PC-3 (cell line): ENCODE results near the gene PPP2R5E. TPM values are rescaled to one million over a fixed set of nuclear protein-coding genes. Genes with fewer than 3 reads are reported as not detected.

Experiments
- ATAC-seq: fragments of 200-7000 bp; cut with Tn5 transposase; 2 replicates; pipeline ENCODE4 v1.9.1; 2020; ENCODE audit warnings: mild to moderate bottlenecking, moderate library complexity
- BruUV-seq: library from RNA; stranded (reverse); fragments of 400-500 nt; replicated peaks from 2 replicates; lab custom pipeline; 2021; lab: Mats Ljungman, UMichigan
- CTCF ChIA-PET: fragments of 300-600 bp; sonication (Branson Sonifier 250); formaldehyde crosslinking; loops from one replicate; lab custom pipeline; 2022; ENCODE audit warnings: antibody characterized with exemption; lab: Charles Lee
- POLR2A ChIA-PET: fragments of 300-600 bp; sonication (Branson Sonifier 250); formaldehyde crosslinking; loops from one replicate; lab custom pipeline; 2022; ENCODE audit warnings: antibody characterized with exemption; ENCODE audit not compliant: unreplicated experiment; lab: Charles Lee
- DNase-seq: peaks from one replicate; pipeline ENCODE4 v3.0.0-alpha.2; 2015
- H2AFZ ChIP-seq: fragments of 300-600 bp; sonication (generic); 2 replicates; pipeline ENCODE4 v1.6.0; 2016; ENCODE audit warnings: antibody characterized with exemption, low read length
- H3F3A ChIP-seq: fragments of 300-600 bp; sonication (generic); one replicate; pipeline ENCODE4 v1.6.0; 2017; ENCODE audit warnings: antibody characterized with exemption, low read length, control low read depth, mild to moderate bottlenecking; ENCODE audit not compliant: unreplicated experiment
- H3K27ac ChIP-seq: fragments of 300-600 bp; sonication (generic); 2 replicates; pipeline ENCODE4 v1.5.1; 2016; ENCODE audit warnings: mild to moderate bottlenecking, low read length
- H3K27me3 ChIP-seq: fragments of 300-600 bp; sonication (generic); 2 replicates; pipeline ENCODE4 v1.6.1; 2016; ENCODE audit warnings: low read length, mixed read lengths
- H3K36me3 ChIP-seq: fragments of 300-600 bp; sonication (generic); 2 replicates; pipeline ENCODE4 v1.6.1; 2016; ENCODE audit warnings: low read depth, mixed run types, low read length, mixed read lengths
- H3K4me1 ChIP-seq: fragments of 300-600 bp; sonication (generic); 2 replicates; pipeline ENCODE4 v1.5.1; 2016; ENCODE audit warnings: low read length; ENCODE audit not compliant: insufficient read depth
- H3K4me2 ChIP-seq: fragments of 300-600 bp; sonication (generic); 2 replicates; pipeline ENCODE4 v1.6.0; 2016; ENCODE audit warnings: low read length
- H3K4me3 ChIP-seq: fragments of 300-600 bp; sonication (generic); 2 replicates; pipeline ENCODE4 v1.5.1; 2016; ENCODE audit warnings: mild to moderate bottlenecking, low read length, mixed read lengths
- H3K79me2 ChIP-seq: fragments of 300-600 bp; sonication (generic); 2 replicates; pipeline ENCODE4 v1.6.1; 2017; ENCODE audit warnings: low read length, mixed read lengths
- H3K9ac ChIP-seq: fragments of 300-600 bp; sonication (generic); 2 replicates; pipeline ENCODE4 v1.6.0; 2016; ENCODE audit warnings: mild to moderate bottlenecking, low read length
- H3K9me2 ChIP-seq: fragments of 300-600 bp; sonication (generic); replicated peaks from 2 replicates; pipeline ENCODE4 v1.6.1; 2016; ENCODE audit warnings: mixed run types, low read length, mixed read lengths
- H3K9me3 ChIP-seq: fragments of 300-600 bp; sonication (generic); 2 replicates; pipeline ENCODE4 v1.6.1; 2016; ENCODE audit warnings: low read length, mixed read lengths
- H4K20me1 ChIP-seq: fragments of 300-600 bp; sonication (generic); 2 replicates; pipeline ENCODE4 v1.6.1; 2016; ENCODE audit warnings: low read length, mixed read lengths
- CTCF ChIP-seq: fragments of 300-600 bp; sonication (generic); conservative IDR thresholded peaks from 2 replicates; pipeline ENCODE4 v1.5.1; 2017; ENCODE audit warnings: antibody characterized with exemption, low read depth, mild to moderate bottlenecking, low read length
- EZH2 ChIP-seq: fragments of 300-600 bp; sonication (generic); IDR thresholded peaks from one replicate; pipeline ENCODE4 v1.6.1; 2017; ENCODE audit warnings: antibody characterized with exemption, mild to moderate bottlenecking, low read length; ENCODE audit not compliant: unreplicated experiment
- EZH2phosphoT487 ChIP-seq: fragments of 300-600 bp; sonication (generic); IDR thresholded peaks from 2 replicates; pipeline ENCODE4 v1.6.1; 2018; ENCODE audit warnings: mild to moderate bottlenecking, antibody characterized with exemption, low read length, borderline replicate concordance
- intact Hi-C: fragments of 100-400 bp; cut with micrococcal nuclease; formaldehyde crosslinking; loops from 2 replicates; pipeline ENCODE4 v1.9.0; 2023
- total RNA-seq: library from RNA; depleted of rRNA; stranded (reverse); fragments of >200 nt; gene quantifications from 2 replicates; pipeline ENCODE4 v1.2.3, GENCODE V29; 2014

Gene PPP2R5E
- total RNA-seq, 1 experiment from 2014 or later, result 17.2 TPM

- Histone ChIP-seq H2AFZ (no peak overlapping the region), H3K9me3 (no peaks in the 10 kb centered on the region), H3K9ac (no peak overlapping the region), H3K27ac (no peak overlapping the region), H3F3A (no peaks in the 10 kb centered on the region), H4K20me1 (peaks cover 18% of the 10 kb centered on the region; the same call in 1 of the 2 replicates), H3K4me3 (no peak overlapping the region), H3K79me2 (peaks cover 76% of the 10 kb centered on the region), H3K4me1 (no peaks in the 10 kb centered on the region), H3K36me3 (peaks cover 6% of the 10 kb centered on the region; the same call in 1 of the 2 replicates), H3K4me2 (no peak overlapping the region), H3K27me3 (no peaks in the 10 kb centered on the region), H3K9me2 (no peaks in the 10 kb centered on the region)
- intact Hi-C loops, result no loop called here
- no TSS peak for BruUV-seq
- ChIA-PET CTCF (no interaction called here), POLR2A (no interaction called here)
- TF ChIP-seq EZH2 (no peak), CTCF (no peak), EZH2phosphoT487 (no peak)
- ATAC-seq (no peak), DNase-seq (no peak)
Observed at GRCh38 chr14:63454436-63454835, 88.7 kb downstream of the PPP2R5E start.

DNA sequence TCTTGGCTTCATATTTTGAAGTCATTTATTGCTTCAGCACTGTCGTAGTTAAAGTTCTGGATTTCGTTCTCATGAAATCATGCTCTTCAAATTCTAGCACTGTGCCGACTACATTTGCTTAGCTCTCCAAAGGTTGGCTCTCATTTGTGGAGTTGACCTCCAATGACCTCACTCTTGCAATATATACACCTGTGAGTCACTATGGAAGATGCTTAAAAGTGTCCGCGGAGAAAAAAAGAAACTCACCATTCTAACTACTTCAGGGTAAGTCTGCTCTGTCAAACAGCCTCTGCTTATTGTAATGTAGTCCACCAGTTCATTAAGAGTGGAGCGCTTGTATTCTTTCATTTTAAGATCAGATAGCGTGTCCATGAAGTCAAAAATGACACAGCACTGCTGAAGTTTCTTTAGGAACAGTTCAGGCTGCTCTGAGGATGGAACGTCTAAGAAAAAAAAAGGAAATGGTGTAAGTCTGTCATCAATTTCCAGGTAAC is 89.7 kb downstream of the PPP2R5E start:
- Histone ChIP-seq H3K79me2 (peaks cover 71% of the 10 kb centered on the region), H3K4me1 (no peaks in the 10 kb centered on the region), H3K4me2 (no peak overlapping the region), H4K20me1 (peaks cover 18% of the 10 kb centered on the region; the same call in 1 of the 2 replicates), H3F3A (no peaks in the 10 kb centered on the region), H3K36me3 (peaks cover 6% of the 10 kb centered on the region; the same call in 1 of the 2 replicates), H3K9me2 (no peaks in the 10 kb centered on the region), H3K27me3 (no peaks in the 10 kb centered on the region), H3K9me3 (no peaks in the 10 kb centered on the region), H3K27ac (no peak overlapping the region), H3K4me3 (no peak overlapping the region), H2AFZ (no peak overlapping the region), H3K9ac (no peak overlapping the region)
- BruUV-seq, result no TSS peak
- TF ChIP-seq EZH2, result no peak
- TF ChIP-seq EZH2phosphoT487, result no peak
- TF ChIP-seq CTCF, result no peak
- intact Hi-C loops, result no loop called here
- CTCF ChIA-PET, result no interaction called here
- POLR2A ChIA-PET, result no interaction called here
- ATAC-seq, result no peak
- DNase-seq, result no peak

GRCh38 chr14:63452796-63453195 is 90.4 kb downstream of the PPP2R5E start:
- Histone ChIP-seq H3K36me3 (peaks cover 6% of the 10 kb centered on the region; the same call in 1 of the 2 replicates), H4K20me1 (peaks cover 12% of the 10 kb centered on the region; the same call in 1 of the 2 replicates)
- intact Hi-C loops, result no loop called here

More at GRCh38 chr14:63452796-63453195, 90.4 kb downstream of the PPP2R5E start:
- Histone ChIP-seq H3K4me2 (no peak overlapping the region), H3K79me2 (peaks cover 64% of the 10 kb centered on the region), H3K27ac (no peak overlapping the region), H3K9me3 (no peaks in the 10 kb centered on the region), H3K4me3 (no peak overlapping the region), H3F3A (no peaks in the 10 kb centered on the region), H3K9ac (no peak overlapping the region), H3K27me3 (no peaks in the 10 kb centered on the region), H3K9me2 (no peaks in the 10 kb centered on the region), H2AFZ (no peak overlapping the region), H3K4me1 (no peaks in the 10 kb centered on the region)
- ATAC-seq (no peak), DNase-seq (no peak)
- BruUV-seq, result no TSS peak
- ChIA-PET CTCF (no interaction called here), POLR2A (no interaction called here)
- TF ChIP-seq CTCF, result no peak
- TF ChIP-seq EZH2, result no peak
- TF ChIP-seq EZH2phosphoT487, result no peak
